ENCODE measurements around the gene AGBL5.

The AGBL5 gene

DNA sequence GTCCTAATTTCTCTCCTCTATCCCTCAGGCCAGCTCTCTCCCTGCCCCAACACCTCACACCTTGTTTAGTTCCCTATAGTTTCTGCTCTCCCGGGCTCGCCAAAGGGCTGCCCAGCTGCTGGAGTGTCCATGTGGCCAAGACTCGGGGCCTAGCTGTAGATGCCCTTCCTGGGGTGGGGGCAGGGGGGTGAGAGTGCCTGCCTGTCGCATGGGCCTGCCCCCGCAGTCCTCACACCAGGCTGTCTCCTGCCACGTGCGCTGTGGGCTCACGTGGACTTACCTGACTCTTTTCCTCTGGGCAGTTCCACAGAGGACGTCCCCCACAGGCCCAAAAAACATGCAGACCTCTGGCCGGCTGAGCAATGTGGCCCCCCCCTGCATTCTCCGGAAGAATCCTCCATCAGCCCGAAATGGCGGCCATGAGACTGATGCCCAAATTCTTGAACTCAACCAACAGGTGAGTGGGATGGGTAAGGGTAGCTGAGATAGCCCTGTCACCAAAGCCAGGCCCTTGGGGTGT is 26.1 kb upstream of the AGBL5 start:
- no peak for DNase-seq (ENCODE audit: extremely low read depth, low read depth)
- TF ChIP-seq, protein P1, sequence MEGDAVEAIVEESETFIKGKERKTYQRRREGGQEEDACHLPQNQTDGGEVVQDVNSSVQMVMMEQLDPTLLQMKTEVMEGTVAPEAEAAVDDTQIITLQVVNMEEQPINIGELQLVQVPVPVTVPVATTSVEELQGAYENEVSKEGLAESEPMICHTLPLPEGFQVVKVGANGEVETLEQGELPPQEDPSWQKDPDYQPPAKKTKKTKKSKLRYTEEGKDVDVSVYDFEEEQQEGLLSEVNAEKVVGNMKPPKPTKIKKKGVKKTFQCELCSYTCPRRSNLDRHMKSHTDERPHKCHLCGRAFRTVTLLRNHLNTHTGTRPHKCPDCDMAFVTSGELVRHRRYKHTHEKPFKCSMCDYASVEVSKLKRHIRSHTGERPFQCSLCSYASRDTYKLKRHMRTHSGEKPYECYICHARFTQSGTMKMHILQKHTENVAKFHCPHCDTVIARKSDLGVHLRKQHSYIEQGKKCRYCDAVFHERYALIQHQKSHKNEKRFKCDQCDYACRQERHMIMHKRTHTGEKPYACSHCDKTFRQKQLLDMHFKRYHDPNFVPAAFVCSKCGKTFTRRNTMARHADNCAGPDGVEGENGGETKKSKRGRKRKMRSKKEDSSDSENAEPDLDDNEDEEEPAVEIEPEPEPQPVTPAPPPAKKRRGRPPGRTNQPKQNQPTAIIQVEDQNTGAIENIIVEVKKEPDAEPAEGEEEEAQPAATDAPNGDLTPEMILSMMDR (IDR thresholded peaks at IDR 0.05; ENCODE audit: low read depth, low read length): no peak

DNA sequence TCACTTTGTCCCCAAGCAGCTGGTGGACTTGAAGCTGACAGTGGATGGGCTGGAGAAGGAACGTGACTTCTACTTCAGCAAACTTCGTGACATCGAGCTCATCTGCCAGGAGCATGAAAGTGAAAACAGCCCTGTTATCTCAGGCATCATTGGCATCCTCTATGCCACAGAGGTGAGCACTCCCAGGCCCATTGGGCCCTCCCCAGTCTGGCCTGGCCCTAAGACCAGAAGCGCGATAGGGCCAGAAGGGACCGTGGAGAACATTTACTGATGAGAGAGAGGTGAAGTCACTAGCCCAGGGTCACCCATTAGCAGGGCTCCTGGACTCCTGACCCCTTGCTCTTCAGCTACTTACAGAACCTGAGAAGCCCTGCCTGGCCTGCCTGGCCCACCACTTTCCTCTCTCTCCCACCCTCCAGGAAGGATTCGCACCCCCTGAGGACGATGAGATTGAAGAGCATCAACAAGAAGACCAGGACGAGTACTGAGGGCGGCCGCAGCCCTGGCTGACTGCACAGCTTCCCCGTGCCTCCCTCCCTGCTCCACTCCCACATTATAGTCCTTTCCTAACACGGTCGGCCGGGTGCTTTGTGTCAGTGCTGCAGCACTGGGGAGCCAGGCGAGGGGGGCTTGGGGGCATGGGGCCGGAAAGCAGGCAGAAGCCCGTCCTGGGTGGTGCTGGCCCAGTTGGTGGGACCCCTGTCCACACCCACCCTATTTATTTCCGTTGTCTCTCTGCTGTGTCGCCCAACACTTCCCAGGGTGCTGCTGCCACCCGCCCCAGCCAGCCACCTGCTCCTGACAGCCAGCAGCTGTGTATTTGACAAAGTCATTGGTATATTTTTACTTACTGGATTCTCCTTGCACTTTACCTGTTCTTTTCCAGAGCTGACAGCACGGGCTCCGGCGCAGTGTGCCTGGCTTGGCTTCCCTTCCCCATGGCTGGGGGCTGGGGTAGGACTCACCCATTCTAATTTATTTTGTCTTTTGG is 25.3 kb upstream of the AGBL5 start:
- TF ChIP-seq, protein P1 (IDR thresholded peaks at IDR 0.05; ENCODE audit: low read depth, low read length): no peak
- no peak for DNase-seq (ENCODE audit: extremely low read depth, low read depth)

DNA sequence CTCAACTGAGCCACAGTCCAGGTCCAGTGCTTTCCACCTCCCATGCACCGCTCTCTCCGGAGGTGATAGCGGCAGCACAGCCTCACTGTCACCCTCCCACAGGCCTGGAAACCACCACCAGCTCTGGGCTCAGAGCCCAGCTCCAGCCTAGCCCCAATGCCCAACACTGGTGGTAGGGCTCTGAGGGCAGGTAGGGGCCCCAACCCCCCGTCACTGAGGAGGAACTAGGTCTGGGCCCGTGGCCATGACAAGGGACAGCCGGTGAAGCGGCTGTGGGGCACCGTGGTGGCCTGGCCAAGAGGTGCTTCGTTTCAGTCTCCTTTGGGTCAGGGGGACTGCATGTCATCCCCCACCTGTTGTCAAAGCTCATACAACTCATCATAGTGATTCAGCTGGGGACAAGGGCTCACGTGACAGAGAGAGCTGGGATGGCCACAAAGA is 24.2 kb upstream of the AGBL5 start:
- no peak for DNase-seq (ENCODE audit: extremely low read depth, low read depth)
- TF ChIP-seq, protein P1 (IDR thresholded peaks at IDR 0.05; ENCODE audit: low read depth, low read length): no peak

DNA sequence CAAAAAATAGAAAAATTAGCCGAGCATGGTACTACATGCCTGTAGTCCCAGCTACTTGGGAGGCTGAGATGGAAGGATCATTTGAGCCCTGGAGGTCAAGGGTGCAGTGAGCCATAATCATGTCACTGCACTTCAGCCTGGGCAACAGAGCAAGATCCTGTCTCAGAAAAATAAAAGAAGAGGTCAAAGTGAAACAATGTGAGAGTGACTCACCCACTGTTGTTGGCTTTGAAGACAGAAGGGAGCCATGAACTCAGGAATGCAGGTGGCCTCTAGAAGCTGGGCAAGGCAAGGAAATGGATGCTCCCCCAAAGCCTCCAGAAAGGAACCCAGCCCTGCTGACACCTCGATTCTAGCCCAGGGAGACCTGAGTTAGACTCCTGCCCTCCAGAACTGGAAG is 22.4 kb upstream of the AGBL5 start:
- TF ChIP-seq, protein P1 (IDR thresholded peaks at IDR 0.05; ENCODE audit: low read depth, low read length): no peak
- no peak for DNase-seq (ENCODE audit: extremely low read depth, low read depth)

DNA sequence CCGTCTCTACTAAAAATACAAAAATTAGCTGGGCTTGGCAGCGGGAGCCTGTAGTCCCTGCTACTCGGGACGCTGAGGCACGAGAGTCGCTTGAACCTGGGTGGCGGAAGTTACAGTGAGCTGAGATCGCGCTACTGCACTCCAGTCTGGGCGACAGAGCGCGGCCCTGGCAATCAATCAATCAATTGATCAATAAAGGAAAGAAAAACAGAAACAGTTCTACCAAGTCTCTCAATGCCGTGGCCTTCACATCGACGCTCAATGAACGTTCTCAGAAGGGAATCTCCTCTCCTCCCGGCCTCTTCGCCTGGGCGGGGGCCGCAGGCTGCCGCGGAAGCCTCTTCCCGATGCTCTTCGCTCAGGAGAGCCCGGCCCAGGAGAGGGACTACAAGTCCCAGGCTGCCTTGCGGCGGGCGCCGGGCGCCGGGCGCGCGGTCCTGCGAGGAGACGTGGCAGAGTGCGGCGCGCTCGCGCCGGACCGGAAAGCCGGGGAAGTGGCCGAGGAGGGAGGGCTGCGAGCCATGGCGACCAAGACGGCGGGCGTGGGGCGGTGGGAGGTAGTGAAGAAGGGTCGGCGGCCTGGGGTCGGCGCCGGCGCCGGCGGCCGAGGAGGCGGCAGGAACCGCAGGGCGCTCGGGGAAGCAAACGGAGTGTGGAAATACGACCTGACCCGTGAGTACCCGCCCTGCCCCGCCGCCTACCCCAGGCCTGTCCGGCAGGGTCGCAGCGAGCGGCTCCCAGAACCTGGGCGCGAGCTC is 18.8 kb upstream of the AGBL5 start, which contains the start of gene TMEM214:
Gene TMEM214, plus strand, starts transcription at position 471 of the 758 bp plus-strand sequence. Its CDS starts 51 bp downstream, at position 522.
- DNase-seq (ENCODE audit: extremely low read depth, low read depth): peak; percentile 73
- TF ChIP-seq, protein P1 (IDR thresholded peaks at IDR 0.05; ENCODE audit: low read depth, low read length): no peak

DNA sequence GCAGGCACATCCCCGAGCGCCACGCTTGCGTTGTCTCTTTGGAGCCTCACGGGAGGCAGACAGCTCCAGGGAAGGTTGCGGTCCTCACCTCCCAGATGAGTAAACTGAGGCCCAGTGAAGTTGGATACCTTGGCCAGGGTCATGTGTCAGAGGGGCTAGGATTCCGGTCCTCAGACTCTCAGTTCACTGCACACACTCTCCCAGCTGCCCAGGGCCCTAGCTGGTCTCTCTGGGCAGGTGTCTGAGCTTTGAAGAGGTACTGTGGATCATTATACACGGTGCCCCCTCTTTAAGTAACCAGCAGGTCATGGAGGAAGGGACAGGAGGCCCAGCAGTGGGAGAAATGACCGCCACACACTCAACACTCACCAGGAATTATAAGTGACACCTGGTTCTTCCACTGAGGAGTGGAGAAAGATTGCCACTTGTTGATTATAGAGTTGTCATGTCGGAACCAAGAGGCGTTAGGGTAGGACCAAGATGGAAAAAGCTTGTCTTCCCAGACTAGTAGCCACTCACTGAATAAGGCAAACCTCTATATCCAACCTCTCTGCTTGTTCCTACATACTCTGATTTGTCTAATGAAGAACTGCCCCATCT is 18.1 kb upstream of the AGBL5 start:
- no peak for DNase-seq (ENCODE audit: extremely low read depth, low read depth)
- TF ChIP-seq, protein P1 (IDR thresholded peaks at IDR 0.05; ENCODE audit: low read depth, low read length): no peak
